NT2/D1 (cell line): ENCODE data around the gene SLC9A9.
"Not testable (repeated sequence)": the region's sequence is repeated elsewhere in the genome, so short reads cannot be mapped to it uniquely, and the experiment has no call there.

ENCODE experiments used
- YY1 ChIP-seq: IDR thresholded peaks from 2 replicates; pipeline ENCODE4 v1.6.1; 2011; ENCODE audit not compliant: insufficient read length, insufficient read depth
- ZNF274 ChIP-seq: IDR thresholded peaks from 2 replicates; pipeline ENCODE4 v1.6.1; 2011; ENCODE audit warnings: mild to moderate bottlenecking, low read depth, low read length

DNA sequence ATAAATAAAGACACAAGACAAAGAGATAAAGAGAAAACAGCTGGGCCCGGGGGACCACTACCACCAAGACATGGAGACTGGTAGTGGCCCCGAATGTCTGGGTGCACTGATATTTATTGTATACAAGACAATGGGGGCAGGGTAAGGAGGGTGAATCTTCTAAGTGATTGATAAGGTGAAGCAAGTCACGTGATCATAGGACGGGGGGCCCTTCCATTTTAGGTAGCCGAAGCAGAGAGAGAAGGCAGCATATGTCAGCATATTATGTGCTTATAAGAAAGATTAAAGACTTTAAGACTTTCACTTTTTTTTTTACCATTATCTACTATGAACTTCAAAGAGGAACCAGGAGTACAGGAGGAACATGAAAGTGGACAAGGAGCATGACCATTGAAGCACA, 25.3 kb upstream of the SLC9A9 start:
- TF ChIP-seq ZNF274, YY1: not testable (repeated sequence)
